ENCODE measurements around the gene ARL15. TPM values are rescaled to one million over a fixed set of nuclear protein-coding genes. Genes with fewer than 3 reads are reported as not detected.

The ARL15 gene
- total RNA-seq, 1 experiment from 2014 or later = 13.0 TPM

GRCh38 chr5:53948598-53948997 is 361.8 kb downstream of the ARL15 start:
- Mint-ChIP-seq H3K27me3 (ENCODE audit: low read depth) (no peaks in the 10 kb centered on the region), H3K9me3 (no peaks in the 10 kb centered on the region), H3K4me1 (peaks cover 56 to 57% of the 10 kb centered on the region in 2 experiments), H3K4me3 (no peak overlapping the region), H3K36me3 (ENCODE audit: insufficient read depth in 1 of 3, low read depth in 3 of 3) (peaks cover 0 to 8% (median 1%) of the 10 kb centered on the region in 3 experiments; a peak in 4 of 7 replicates), H3K27ac (no peak overlapping the region)
- no peak for TF ChIP-seq CTCF (conservative IDR thresholded peaks at IDR 0.05)
- no peak overlapping the region for H4K91ac ChIP-seq (ENCODE audit: insufficient read length, low read depth, low read length)
- no peak for DNase-seq
- no peaks in the 10 kb centered on the region for H3K79me1 ChIP-seq (ENCODE audit: insufficient read depth, low read depth, low read length, poor library complexity, severe bottlenecking)
- H3K4ac ChIP-seq (ENCODE audit: low read depth, low read length) = no peak overlapping the region
- peaks cover 6% of the 10 kb centered on the region; the same call in 1 of the 2 replicates for H3K4me1 ChIP-seq (ENCODE audit: insufficient read depth, low read length)
- no peak overlapping the region for H2BK15ac ChIP-seq (ENCODE audit: low read depth, low read length)
- no peak overlapping the region for H3K23ac ChIP-seq (ENCODE audit: insufficient read length, low read depth, low read length)
- no peak overlapping the region for H3K9ac ChIP-seq (ENCODE audit: extremely low read depth, insufficient read length, low read length)
- no peaks in the 10 kb centered on the region for H3K27me3 ChIP-seq (ENCODE audit: insufficient read depth, low read length)
- H3K79me2 ChIP-seq (ENCODE audit: insufficient read depth, low read length) = no peaks in the 10 kb centered on the region
- no peak overlapping the region for H2BK12ac ChIP-seq (ENCODE audit: insufficient read length, low read depth, low read length)
- no peak overlapping the region for H2BK120ac ChIP-seq (ENCODE audit: low read depth, low read length, poor library complexity, severe bottlenecking)
- H3K18ac ChIP-seq (ENCODE audit: insufficient read length, low read depth, low read length) = no peak overlapping the region
- H2AFZ ChIP-seq (ENCODE audit: low read length) = no peak overlapping the region
- no peak overlapping the region for H3K4me2 ChIP-seq (ENCODE audit: insufficient read depth, insufficient read length, low read length)
- H3K27ac ChIP-seq (ENCODE audit: insufficient read length, low read depth, low read length) = no peak overlapping the region
- no peak overlapping the region for H2AK5ac ChIP-seq (ENCODE audit: insufficient read length, low read length)
- H4K5ac ChIP-seq (ENCODE audit: insufficient read length, low read depth, low read length) = no peak overlapping the region
- no peaks in the 10 kb centered on the region for H3K9me3 ChIP-seq (ENCODE audit: control insufficient read depth, low read depth, low read length)
- no peak overlapping the region for H4K8ac ChIP-seq (replicated peaks; ENCODE audit: insufficient read length, low read depth, low read length)
- no peak overlapping the region for H2BK5ac ChIP-seq (ENCODE audit: insufficient read length, low read length)
- no peak overlapping the region for H3K56ac ChIP-seq (ENCODE audit: insufficient read length, low read depth, low read length)
- no CpG with 5 or more reads among the region's 4 CpGs for WGBS (ENCODE audit: extremely low coverage, insufficient read length, low lambda C conversion rate)
- no peaks in the 10 kb centered on the region for H3K23me2 ChIP-seq (ENCODE audit: insufficient read length, low read depth, low read length, poor library complexity, severe bottlenecking)
- H3K14ac ChIP-seq (ENCODE audit: insufficient read depth, low read length) = no peak overlapping the region
- H2BK20ac ChIP-seq (ENCODE audit: low read depth, low read length, poor library complexity, severe bottlenecking) = no peak overlapping the region
- no peak overlapping the region for H3T11ph ChIP-seq (ENCODE audit: low read length)
- no peaks in the 10 kb centered on the region for H4K20me1 ChIP-seq (ENCODE audit: control insufficient read depth, insufficient read depth, insufficient read length)
